Measurements from ENCODE around the gene BLZF1. TPM values are rescaled to one million over a fixed set of nuclear protein-coding genes. Genes with fewer than 3 reads are reported as not detected.
"Not testable (repeated sequence)": the region's sequence is repeated elsewhere in the genome, so short reads cannot be mapped to it uniquely, and the experiment has no call there.

Gene BLZF1
- total and polyA plus RNA-seq, 7 experiments from 2014 or later: 9.9 to 26.8 (median 16.9) TPM

GRCh38 chr1:169326261-169326955 lies 41.6 kb upstream of the BLZF1 start:
- Histone ChIP-seq H3K36me3 (ENCODE audit: control insufficient read depth in 2 of 3, insufficient read depth in 3 of 3, low read length in 3 of 3) (no peaks in the 10 kb centered on the region), H3K4me3 (ENCODE audit: low read length) (no peak overlapping the region), H3K27ac (ENCODE audit: low read depth, low read length) (no peak overlapping the region), H3K4me1 (ENCODE audit: control insufficient read depth in 2 of 2, insufficient read depth in 2 of 2, low read length in 2 of 2) (no peaks in the 10 kb centered on the region), H3K27me3 (ENCODE audit: control insufficient read depth in 2 of 2, insufficient read depth in 2 of 2, low read length in 2 of 2) (no peaks in the 10 kb centered on the region), H3K9me3 (ENCODE audit: control insufficient read depth in 2 of 3, low read length in 3 of 3) (no peaks in the 10 kb centered on the region)
- H3K36me3 Mint-ChIP-seq: peaks cover 0 to 39% (median 22%) of the 10 kb centered on the region in 5 donors
- no peaks in the 10 kb centered on the region for H3K27me3 Mint-ChIP-seq
- no peak for ATAC-seq
- H3K27ac Mint-ChIP-seq: no peak overlapping the region
- ChIA-PET CTCF (no interaction called here), POLR2A (no interaction called here)
- no peak overlapping the region for H3K4me3 Mint-ChIP-seq
- no peak for DNase-seq
- peaks cover 0 to 29% (median 13%) of the 10 kb centered on the region in 11 donors for H3K9me3 Mint-ChIP-seq
- H3K4me1 Mint-ChIP-seq: peaks cover 0 to 11% (median 3%) of the 10 kb centered on the region in 7 donors
- intact Hi-C loops (cut with micrococcal nuclease): no loop called here

GRCh38 chr1:169326956-169327268 lies 41.1 kb upstream of the BLZF1 start:
- peaks cover 0 to 41% (median 22%) of the 10 kb centered on the region in 5 donors for H3K36me3 Mint-ChIP-seq
- DNase-seq (no peak), ATAC-seq (no peak)
- CTCF ChIA-PET: no interaction called here
- H3K4me3 ChIP-seq (ENCODE audit: low read length): no peak overlapping the region
- H3K27ac Mint-ChIP-seq: no peak overlapping the region
- POLR2A ChIA-PET: no interaction called here
- H3K36me3 ChIP-seq (ENCODE audit: control insufficient read depth in 2 of 3, insufficient read depth in 3 of 3, low read length in 3 of 3): no peaks in the 10 kb centered on the region
- intact Hi-C loops (cut with micrococcal nuclease): no loop called here
- H3K27me3 Mint-ChIP-seq: no peaks in the 10 kb centered on the region
- H3K4me1 Mint-ChIP-seq: peaks cover 0 to 11% (median 3%) of the 10 kb centered on the region in 7 donors
- no peaks in the 10 kb centered on the region for H3K4me1 ChIP-seq (ENCODE audit: control insufficient read depth in 2 of 2, insufficient read depth in 2 of 2, low read length in 2 of 2)
- H3K27ac ChIP-seq (ENCODE audit: low read depth, low read length): no peak overlapping the region
- H3K9me3 ChIP-seq (ENCODE audit: control insufficient read depth in 2 of 3, low read length in 3 of 3): no peaks in the 10 kb centered on the region
- H3K4me3 Mint-ChIP-seq: no peak overlapping the region
- peaks cover 0 to 30% (median 13%) of the 10 kb centered on the region in 11 donors for H3K9me3 Mint-ChIP-seq
- no peaks in the 10 kb centered on the region for H3K27me3 ChIP-seq (ENCODE audit: control insufficient read depth in 2 of 2, insufficient read depth in 2 of 2, low read length in 2 of 2)

DNA sequence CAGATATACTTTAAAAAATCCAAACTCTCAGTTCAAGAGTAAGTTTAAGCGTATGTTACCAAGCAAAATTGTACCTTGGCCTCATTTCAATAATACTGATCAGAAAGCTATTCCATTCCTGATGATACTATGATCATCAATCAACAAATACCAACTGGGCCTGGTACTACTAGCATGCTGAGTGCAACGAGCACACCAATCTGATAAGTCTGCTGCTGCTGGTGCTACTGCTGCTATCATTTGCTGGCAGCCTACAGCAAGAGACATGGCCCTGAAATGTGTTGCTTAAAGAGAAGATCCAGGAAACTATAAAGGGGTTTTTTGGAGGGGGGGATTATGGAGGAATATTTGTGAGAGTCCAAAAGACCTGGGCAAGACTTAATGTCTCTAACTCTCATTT lies 40.1 kb upstream of the BLZF1 start:
- H3K36me3 Mint-ChIP-seq: peaks cover 1 to 45% (median 24%) of the 10 kb centered on the region in 5 donors
- ChIA-PET CTCF (no interaction called here), POLR2A (no interaction called here)
- no peak overlapping the region for H3K4me3 ChIP-seq (ENCODE audit: low read length)
- no peak for DNase-seq
- H3K9me3 Mint-ChIP-seq: peaks cover 0 to 39% (median 14%) of the 10 kb centered on the region in 11 donors
- no peak for ATAC-seq
- no peaks in the 10 kb centered on the region for H3K9me3 ChIP-seq (ENCODE audit: control insufficient read depth in 2 of 3, low read length in 3 of 3)
- no peak overlapping the region for H3K4me3 Mint-ChIP-seq
- intact Hi-C loops (cut with micrococcal nuclease): no loop called here
- H3K36me3 ChIP-seq (ENCODE audit: control insufficient read depth in 2 of 3, insufficient read depth in 3 of 3, low read length in 3 of 3): no peaks in the 10 kb centered on the region
- no peak overlapping the region for H3K27ac ChIP-seq (ENCODE audit: low read depth, low read length)
- no peaks in the 10 kb centered on the region for H3K4me1 ChIP-seq (ENCODE audit: control insufficient read depth in 2 of 2, insufficient read depth in 2 of 2, low read length in 2 of 2)
- peaks cover 0 to 11% (median 3%) of the 10 kb centered on the region in 7 donors for H3K4me1 Mint-ChIP-seq
- H3K27me3 Mint-ChIP-seq: no peaks in the 10 kb centered on the region
- H3K27ac Mint-ChIP-seq: no peak overlapping the region
- H3K27me3 ChIP-seq (ENCODE audit: control insufficient read depth in 2 of 2, insufficient read depth in 2 of 2, low read length in 2 of 2): no peaks in the 10 kb centered on the region

DNA sequence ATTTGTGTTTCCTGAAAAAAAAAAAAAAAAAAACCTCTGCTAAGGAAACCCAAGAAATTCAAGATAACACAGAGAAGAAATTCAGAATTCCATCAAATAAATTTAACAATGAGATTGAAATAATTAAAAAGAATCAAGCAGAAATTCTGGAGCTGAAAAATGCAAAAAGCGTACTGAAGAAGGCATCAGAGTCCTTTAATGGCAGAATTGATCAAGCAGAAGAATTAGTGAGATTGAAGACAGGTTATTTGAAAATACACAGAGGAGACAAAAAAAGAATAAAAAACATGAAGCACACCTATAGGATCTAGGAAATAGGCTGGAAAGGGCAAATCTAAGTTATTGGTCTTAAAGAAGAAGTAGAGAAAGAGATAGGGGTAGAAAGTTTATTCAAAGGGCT lies 38.6 kb upstream of the BLZF1 start:
- ATAC-seq: no peak
- peaks cover 0 to 43% (median 19%) of the 10 kb centered on the region in 11 donors for H3K9me3 Mint-ChIP-seq
- peaks cover 0 to 19% (median 6%) of the 10 kb centered on the region in 7 donors for H3K4me1 Mint-ChIP-seq
- CTCF ChIA-PET: no interaction called here
- Histone ChIP-seq H3K4me3 (ENCODE audit: low read length) (no peak overlapping the region), H3K4me1 (ENCODE audit: control insufficient read depth in 2 of 2, insufficient read depth in 2 of 2, low read length in 2 of 2) (no peaks in the 10 kb centered on the region), H3K36me3 (ENCODE audit: control insufficient read depth in 2 of 3, insufficient read depth in 3 of 3, low read length in 3 of 3) (no peaks in the 10 kb centered on the region), H3K9me3 (ENCODE audit: control insufficient read depth in 2 of 3, low read length in 3 of 3) (no peaks in the 10 kb centered on the region), H3K27me3 (ENCODE audit: control insufficient read depth in 2 of 2, insufficient read depth in 2 of 2, low read length in 2 of 2) (no peaks in the 10 kb centered on the region), H3K27ac (ENCODE audit: low read depth, low read length) (no peak overlapping the region)
- POLR2A ChIA-PET: no interaction called here
- H3K27me3 Mint-ChIP-seq: no peaks in the 10 kb centered on the region
- no peak for DNase-seq
- H3K4me3 Mint-ChIP-seq: no peak overlapping the region
- intact Hi-C loops (cut with micrococcal nuclease): no loop called here
- no peak overlapping the region for H3K27ac Mint-ChIP-seq
- peaks cover 4 to 41% (median 29%) of the 10 kb centered on the region in 5 donors for H3K36me3 Mint-ChIP-seq

GRCh38 chr1:169330927-169331326 lies 37.1 kb upstream of the BLZF1 start:
- DNase-seq (no peak), ATAC-seq (no peak)
- peaks cover 7 to 53% (median 40%) of the 10 kb centered on the region in 5 donors for H3K36me3 Mint-ChIP-seq
- no peak overlapping the region for H3K27ac Mint-ChIP-seq
- no peaks in the 10 kb centered on the region for H3K27me3 Mint-ChIP-seq
- no peaks in the 10 kb centered on the region for H3K4me1 ChIP-seq (ENCODE audit: control insufficient read depth in 2 of 2, insufficient read depth in 2 of 2, low read length in 2 of 2)
- H3K36me3 ChIP-seq (ENCODE audit: control insufficient read depth in 2 of 3, insufficient read depth in 3 of 3, low read length in 3 of 3): no peaks in the 10 kb centered on the region
- ChIA-PET CTCF (no interaction called here), POLR2A (no interaction called here)
- no peak overlapping the region for H3K27ac ChIP-seq (ENCODE audit: low read depth, low read length)
- H3K27me3 ChIP-seq (ENCODE audit: control insufficient read depth in 2 of 2, insufficient read depth in 2 of 2, low read length in 2 of 2): no peaks in the 10 kb centered on the region
- intact Hi-C loops (cut with micrococcal nuclease): no loop called here
- H3K4me1 Mint-ChIP-seq: peaks cover 0 to 21% (median 6%) of the 10 kb centered on the region in 7 donors
- peaks cover 3 to 52% (median 19%) of the 10 kb centered on the region in 11 donors for H3K9me3 Mint-ChIP-seq
- no peak overlapping the region for H3K4me3 ChIP-seq (ENCODE audit: low read length)
- no peaks in the 10 kb centered on the region for H3K9me3 ChIP-seq (ENCODE audit: control insufficient read depth in 2 of 3, low read length in 3 of 3)
- H3K4me3 Mint-ChIP-seq: no peak overlapping the region

- H3K27ac ChIP-seq (ENCODE audit: low read depth, low read length); H3K9me3 ChIP-seq (ENCODE audit: control insufficient read depth in 2 of 3, low read length in 3 of 3); H3K4me3 ChIP-seq (ENCODE audit: low read length); POLR2A ChIA-PET; CTCF ChIA-PET; H3K27me3 ChIP-seq (ENCODE audit: control insufficient read depth in 2 of 2, insufficient read depth in 2 of 2, low read length in 2 of 2); H3K27ac Mint-ChIP-seq; DNase-seq; intact Hi-C loops (cut with micrococcal nuclease); H3K4me1 ChIP-seq (ENCODE audit: control insufficient read depth in 2 of 2, insufficient read depth in 2 of 2, low read length in 2 of 2); H3K4me3 Mint-ChIP-seq; ATAC-seq; H3K27me3 Mint-ChIP-seq; H3K36me3 ChIP-seq (ENCODE audit: control insufficient read depth in 2 of 3, insufficient read depth in 3 of 3, low read length in 3 of 3): not testable (repeated sequence)
- H3K36me3 Mint-ChIP-seq: peaks cover 7 to 55% (median 46%) of the 10 kb centered on the region in 5 donors
- H3K4me1 Mint-ChIP-seq: peaks cover 3 to 25% (median 7%) of the 10 kb centered on the region in 7 donors
- H3K9me3 Mint-ChIP-seq: peaks cover 3 to 46% (median 12%) of the 10 kb centered on the region in 11 donors
Observed at GRCh38 chr1:169334727-169335126, 33.3 kb upstream of the BLZF1 start.
